DND-41 (cell line): ENCODE results near the gene GNAZ.

Experiments
- EZH2 ChIP-seq: IDR thresholded peaks from 3 replicates; pipeline ENCODE4 v1.6.1; 2012; ENCODE audit warnings: borderline replicate concordance, low read depth, mild to moderate bottlenecking, moderate library complexity, low read length, inconsistent platforms; ENCODE audit not compliant: severe bottlenecking
- TF ChIP-seq, protein P1 (sequence below): IDR thresholded peaks from 2 replicates; pipeline ENCODE4 v1.5.1; 2012; ENCODE audit warnings: borderline replicate concordance, low read length, moderate library complexity, mild to moderate bottlenecking; ENCODE audit not compliant: poor library complexity, severe bottlenecking; ENCODE audit errors: extremely low read depth

DNA sequence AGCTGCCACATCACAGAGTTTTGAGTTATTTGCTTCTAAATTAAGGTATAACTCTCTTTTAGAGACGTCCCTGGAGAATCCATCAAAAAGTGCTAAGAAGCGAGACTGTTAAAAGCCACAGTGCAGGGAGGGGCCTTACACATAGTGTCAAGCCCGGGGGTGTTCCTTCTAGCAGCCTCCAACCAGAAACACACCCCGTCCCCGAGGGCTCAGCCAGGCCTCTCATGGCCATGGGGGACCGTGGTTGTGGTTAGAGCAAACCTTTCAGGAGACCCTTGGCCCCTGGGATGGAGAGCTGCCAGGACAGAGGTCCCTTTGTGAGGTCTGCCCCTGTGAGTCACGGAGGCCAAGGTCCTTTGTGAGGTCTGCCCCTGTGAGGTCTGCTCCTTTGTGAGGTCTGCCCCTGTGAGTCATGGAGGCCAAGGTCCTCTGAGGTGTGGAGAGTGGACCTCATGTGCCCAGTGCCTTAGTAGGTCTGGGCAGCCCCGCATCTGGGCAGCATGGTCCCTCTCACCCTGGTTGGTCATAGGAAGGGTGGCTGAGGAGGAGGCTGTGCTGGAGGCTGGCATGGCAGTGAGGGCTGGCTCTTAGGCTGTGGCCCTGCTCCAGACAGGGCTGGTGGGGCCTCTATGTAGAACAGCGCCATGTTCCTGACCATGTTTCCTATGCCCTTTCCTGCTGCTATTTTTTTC is 5.4 kb downstream of the GNAZ start:
- TF ChIP-seq, protein P1, sequence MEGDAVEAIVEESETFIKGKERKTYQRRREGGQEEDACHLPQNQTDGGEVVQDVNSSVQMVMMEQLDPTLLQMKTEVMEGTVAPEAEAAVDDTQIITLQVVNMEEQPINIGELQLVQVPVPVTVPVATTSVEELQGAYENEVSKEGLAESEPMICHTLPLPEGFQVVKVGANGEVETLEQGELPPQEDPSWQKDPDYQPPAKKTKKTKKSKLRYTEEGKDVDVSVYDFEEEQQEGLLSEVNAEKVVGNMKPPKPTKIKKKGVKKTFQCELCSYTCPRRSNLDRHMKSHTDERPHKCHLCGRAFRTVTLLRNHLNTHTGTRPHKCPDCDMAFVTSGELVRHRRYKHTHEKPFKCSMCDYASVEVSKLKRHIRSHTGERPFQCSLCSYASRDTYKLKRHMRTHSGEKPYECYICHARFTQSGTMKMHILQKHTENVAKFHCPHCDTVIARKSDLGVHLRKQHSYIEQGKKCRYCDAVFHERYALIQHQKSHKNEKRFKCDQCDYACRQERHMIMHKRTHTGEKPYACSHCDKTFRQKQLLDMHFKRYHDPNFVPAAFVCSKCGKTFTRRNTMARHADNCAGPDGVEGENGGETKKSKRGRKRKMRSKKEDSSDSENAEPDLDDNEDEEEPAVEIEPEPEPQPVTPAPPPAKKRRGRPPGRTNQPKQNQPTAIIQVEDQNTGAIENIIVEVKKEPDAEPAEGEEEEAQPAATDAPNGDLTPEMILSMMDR: no peak
- TF ChIP-seq EZH2: no peak
